ENCODE measurements around the gene SGCD.

Gene SGCD

GRCh38 chr5:156552855-156553358, 225.9 kb downstream of the SGCD start:
- no peak for DNase-seq (ENCODE audit: low read depth in 1 of 2, low spot score in 1 of 2)
- TF ChIP-seq SPI1 (IDR thresholded peaks at IDR 0.05; ENCODE audit: borderline replicate concordance, low read depth) (no peak), GABPA (IDR thresholded peaks at IDR 0.05; ENCODE audit: low read depth) (no peak), REST (IDR thresholded peaks at IDR 0.05; ENCODE audit: insufficient replicate concordance, low read depth) (no peak), CTCF (IDR thresholded peaks at IDR 0.05; ENCODE audit: insufficient read depth, low read length) (no peak), POLR2AphosphoS5 (IDR thresholded peaks at IDR 0.05; ENCODE audit: low read depth) (no peak)

GRCh38 chr5:156556666-156557406, 229.9 kb downstream of the SGCD start:
- H3K27me3 ChIP-seq (ENCODE audit: insufficient read depth, poor library complexity, severe bottlenecking): no peaks in the 10 kb centered on the region
- no peak for TF ChIP-seq SPI1 (IDR thresholded peaks at IDR 0.05; ENCODE audit: borderline replicate concordance, low read depth)
- no peak for TF ChIP-seq POLR2AphosphoS5 (IDR thresholded peaks at IDR 0.05; ENCODE audit: low read depth)
- no peak for TF ChIP-seq CTCF (IDR thresholded peaks at IDR 0.05; ENCODE audit: insufficient read depth, low read length)
- TF ChIP-seq REST (IDR thresholded peaks at IDR 0.05; ENCODE audit: insufficient replicate concordance, low read depth): no peak
- no peak for TF ChIP-seq GABPA (IDR thresholded peaks at IDR 0.05; ENCODE audit: low read depth)
- H3K27ac ChIP-seq (replicated peaks): no peak overlapping the region
- DNase-seq (ENCODE audit: low read depth in 1 of 2, low spot score in 1 of 2): no peak
- no peak overlapping the region for H3K4me3 ChIP-seq (replicated peaks; ENCODE audit: insufficient read depth, low read length)

More at GRCh38 chr5:156552855-156553358, 225.9 kb downstream of the SGCD start:
- Histone ChIP-seq H3K4me3 (replicated peaks; ENCODE audit: insufficient read depth, low read length) (no peak overlapping the region), H3K27me3 (ENCODE audit: insufficient read depth, poor library complexity, severe bottlenecking) (no peaks in the 10 kb centered on the region), H3K27ac (replicated peaks) (no peak overlapping the region)

GRCh38 chr5:156560002-156560401, 233.0 kb downstream of the SGCD start:
- no peak for TF ChIP-seq CTCF (IDR thresholded peaks at IDR 0.05; ENCODE audit: insufficient read depth, low read length)
- H3K27me3 ChIP-seq (ENCODE audit: insufficient read depth, poor library complexity, severe bottlenecking): no peaks in the 10 kb centered on the region
- no peak overlapping the region for H3K27ac ChIP-seq (replicated peaks)
- no peak for DNase-seq (ENCODE audit: low read depth in 1 of 2, low spot score in 1 of 2)
- no peak overlapping the region for H3K4me3 ChIP-seq (replicated peaks; ENCODE audit: insufficient read depth, low read length)

- no peak overlapping the region for H3K4me3 ChIP-seq (replicated peaks; ENCODE audit: insufficient read depth, low read length)
- no peak overlapping the region for H3K27ac ChIP-seq (replicated peaks)
- DNase-seq (ENCODE audit: low read depth in 1 of 2, low spot score in 1 of 2): no peak
- TF ChIP-seq CTCF (IDR thresholded peaks at IDR 0.05; ENCODE audit: insufficient read depth, low read length) (no peak), REST (IDR thresholded peaks at IDR 0.05; ENCODE audit: insufficient replicate concordance, low read depth) (no peak), GABPA (IDR thresholded peaks at IDR 0.05; ENCODE audit: low read depth) (no peak), SPI1 (IDR thresholded peaks at IDR 0.05; ENCODE audit: borderline replicate concordance, low read depth) (no peak), POLR2AphosphoS5 (IDR thresholded peaks at IDR 0.05; ENCODE audit: low read depth) (no peak)
- H3K27me3 ChIP-seq (ENCODE audit: insufficient read depth, poor library complexity, severe bottlenecking): no peaks in the 10 kb centered on the region
These were observed 234.7 kb downstream of the SGCD start for GRCh38 chr5:156561651-156562050.
